Measurements from ENCODE around the gene FGFR3. TPM values are rescaled to one million over a fixed set of nuclear protein-coding genes. Genes with fewer than 3 reads are reported as not detected.

Gene FGFR3
- total and polyA plus RNA-seq, 10 of the 15 experiments (the other 5 are each of a cell fraction or from before 2014, with no cell fraction given) = 0.05 to 0.33 (median 0.18) TPM; not detected in 6

GRCh38 chr4:1783970-1784369 lies 9.1 kb upstream of the FGFR3 start:
- CTCF ChIA-PET = interaction anchor here (1.0 kb wide), 1 partner anchor 90 kb away, joined by 3 read pairs; no protein-coding TSS in a partner anchor
- no TSS peak for BruUV-seq (replicated peaks)

GRCh38 chr4:1784395-1784788 lies 8.7 kb upstream of the FGFR3 start:
- POLR2A ChIA-PET = no interaction called here
- TF ChIP-seq BHLHE40 (IDR thresholded peaks at IDR 0.05; ENCODE audit: borderline replicate concordance in 1 of 2, low read depth in 2 of 2, low read length in 1 of 2) (0 out of 4 replicates have a peak, but pooled peaks of 1 of the 2 experiments have one; percentile 13), USF2 (IDR thresholded peaks at IDR 0.05; ENCODE audit: borderline replicate concordance, low read depth, low read length) (no peak), USF1 (IDR thresholded peaks at IDR 0.05; ENCODE audit: borderline replicate concordance, extremely low read length, insufficient read depth, low read depth, low read length) (peak; percentile 55)
- Histone ChIP-seq H3K4me3 (no peak overlapping the region), H4K20me1 (ENCODE audit: control insufficient read depth, insufficient read depth) (no peaks in the 10 kb centered on the region), H3K79me2 (ENCODE audit: control insufficient read depth, insufficient read depth, low read length) (no peaks in the 10 kb centered on the region), H3K9ac (ENCODE audit: control insufficient read depth, insufficient read depth, low read length) (no peak overlapping the region), H3K4me2 (ENCODE audit: control insufficient read depth, insufficient read depth) (no peak overlapping the region), H3K4me1 (ENCODE audit: control insufficient read depth, insufficient read depth, low read length) (no peaks in the 10 kb centered on the region), H3K36me3 (ENCODE audit: control insufficient read depth in 2 of 2, insufficient read depth in 2 of 2, low read length in 1 of 2) (no peaks in the 10 kb centered on the region), H3K27ac (ENCODE audit: control insufficient read depth, insufficient read depth) (no peak overlapping the region), H3K27me3 (replicated peaks in 1 of 2; ENCODE audit: control insufficient read depth in 2 of 2, insufficient read depth in 2 of 2, low read length in 1 of 2) (no peaks in the 10 kb centered on the region; a peak in 1 of 4 replicates), H2AFZ (ENCODE audit: control insufficient read depth, low read depth, low read length) (no peak overlapping the region), H3K9me3 (replicated peaks; ENCODE audit: control insufficient read depth, insufficient read depth, low read length) (no peaks in the 10 kb centered on the region)
- no peak for DNase-seq (ENCODE audit: low read depth, low spot score)
- CTCF ChIA-PET = interaction anchor here (1.0 kb wide), 1 partner anchor 91 kb away, joined by 3 read pairs; no protein-coding TSS in a partner anchor
- 24% methylated on average over 10 of the region's 10 CpGs for WGBS (ENCODE audit: insufficient coverage, insufficient replicate concordance, low lambda C conversion rate, missing lambda C conversion rate)
- FAIRE-seq = no peak
- RAD21 ChIA-PET (ENCODE audit: unreplicated experiment) = no interaction called here
- ATAC-seq = no peak; the same call in 2 of the 3 replicates
- intact Hi-C loops (cut with micrococcal nuclease; ENCODE audit: unreplicated experiment) = no loop called here
- no TSS peak for BruUV-seq (replicated peaks)
- in situ Hi-C loops (cut with MboI) = no loop called here
- SMC1A ChIA-PET (ENCODE audit: uncharacterized antibody, unreplicated experiment) = no interaction called here

More at GRCh38 chr4:1783970-1784369, 9.1 kb upstream of the FGFR3 start:
- intact Hi-C loops (cut with micrococcal nuclease; ENCODE audit: unreplicated experiment) = no loop called here
- no peak overlapping the region for H3K4me3 ChIP-seq
- H3K27ac ChIP-seq (ENCODE audit: control insufficient read depth, insufficient read depth) = no peak overlapping the region
- no peak overlapping the region for H3K9ac ChIP-seq (ENCODE audit: control insufficient read depth, insufficient read depth, low read length)
- SMC1A ChIA-PET (ENCODE audit: uncharacterized antibody, unreplicated experiment) = no interaction called here
- no peaks in the 10 kb centered on the region; a peak in 1 of 4 replicates for H3K27me3 ChIP-seq (replicated peaks in 1 of 2; ENCODE audit: control insufficient read depth in 2 of 2, insufficient read depth in 2 of 2, low read length in 1 of 2)
- in situ Hi-C loops (cut with MboI) = no loop called here
- H2AFZ ChIP-seq (ENCODE audit: control insufficient read depth, low read depth, low read length) = no peak overlapping the region
- H3K9me3 ChIP-seq (replicated peaks; ENCODE audit: control insufficient read depth, insufficient read depth, low read length) = no peaks in the 10 kb centered on the region
- H3K4me2 ChIP-seq (ENCODE audit: control insufficient read depth, insufficient read depth) = no peak overlapping the region
- peak; percentile 32 for ATAC-seq
- no peaks in the 10 kb centered on the region for H3K4me1 ChIP-seq (ENCODE audit: control insufficient read depth, insufficient read depth, low read length)
- DNase-seq (ENCODE audit: low read depth, low spot score) = no peak
- H3K36me3 ChIP-seq (ENCODE audit: control insufficient read depth in 2 of 2, insufficient read depth in 2 of 2, low read length in 1 of 2) = no peaks in the 10 kb centered on the region
- RAD21 ChIA-PET (ENCODE audit: unreplicated experiment) = no interaction called here
- no peak for FAIRE-seq
- POLR2A ChIA-PET = interaction anchor here (0.7 kb wide), 1 partner anchor 43 kb away, joined by 3 read pairs; no protein-coding TSS in a partner anchor
- H3K79me2 ChIP-seq (ENCODE audit: control insufficient read depth, insufficient read depth, low read length) = no peaks in the 10 kb centered on the region
- H4K20me1 ChIP-seq (ENCODE audit: control insufficient read depth, insufficient read depth) = no peaks in the 10 kb centered on the region
- 19% methylated on average over 12 of the region's 12 CpGs for WGBS (ENCODE audit: insufficient coverage, insufficient replicate concordance, low lambda C conversion rate, missing lambda C conversion rate)
- TF ChIP-seq FOXK2 (IDR thresholded peaks at IDR 0.05) (no peak), MEF2A (IDR thresholded peaks at IDR 0.05; ENCODE audit: insufficient read depth, low read depth, low read length) (no peak), ASH2L (IDR thresholded peaks at IDR 0.05; ENCODE audit: borderline replicate concordance, low read depth) (no peak)
